Endodermal cell (in vitro differentiated cells): Measurements from ENCODE around the gene TSPAN17. TPM values are rescaled to one million over a fixed set of nuclear protein-coding genes. Genes with fewer than 3 reads are reported as not detected.

Experiments used
- DNase-seq: peaks from one replicate; pipeline ENCODE4 v3.0.0-alpha.2; 2017
- H3K27ac ChIP-seq: 2 replicates; pipeline ENCODE4 v1.5.1; 2013; ENCODE audit warnings: mild to moderate bottlenecking, low read depth, low read length, moderate library complexity
- H3K27me3 ChIP-seq: 2 replicates; pipeline ENCODE4 v1.6.1; 2013; ENCODE audit warnings: mild to moderate bottlenecking, low read length, moderate library complexity; ENCODE audit not compliant: insufficient read depth, control insufficient read depth, poor library complexity, severe bottlenecking
- H3K36me3 ChIP-seq: 2 replicates; pipeline ENCODE4 v1.7.0; 2013; ENCODE audit warnings: mild to moderate bottlenecking, low read length, moderate library complexity; ENCODE audit not compliant: control insufficient read depth, insufficient read depth
- H3K4me1 ChIP-seq: one replicate; pipeline ENCODE4 v1.7.0; 2013; ENCODE audit warnings: low read length; ENCODE audit not compliant: control insufficient read depth, insufficient read depth
- H3K4me3 ChIP-seq: 2 replicates; pipeline ENCODE4 v1.5.1; 2013; ENCODE audit warnings: mild to moderate bottlenecking, low read length, moderate library complexity
- H3K9ac ChIP-seq: 2 replicates; pipeline ENCODE4 v1.6.1; 2013; ENCODE audit warnings: mild to moderate bottlenecking, low read length, moderate library complexity; ENCODE audit not compliant: poor library complexity, severe bottlenecking; ENCODE audit errors: extremely low read depth
- H3K9me3 ChIP-seq: 2 replicates; pipeline ENCODE4 v1.6.1; 2013; ENCODE audit warnings: mild to moderate bottlenecking, low read length, moderate library complexity; ENCODE audit not compliant: control insufficient read depth
- H3K27ac Mint-ChIP-seq: 2 replicates; pipeline ENCODE4 v1.8.0; 2020; ENCODE audit warnings: mixed read lengths
- H3K27me3 Mint-ChIP-seq: 2 replicates; pipeline ENCODE4 v1.8.0; 2021; ENCODE audit warnings: mild to moderate bottlenecking, mixed read lengths; ENCODE audit not compliant: insufficient read depth
- H3K36me3 Mint-ChIP-seq: 2 replicates; pipeline ENCODE4 v1.8.0; 2020; ENCODE audit warnings: low read depth, mixed read lengths
- H3K4me1 Mint-ChIP-seq: 2 replicates; pipeline ENCODE4 v1.8.0; 2020; ENCODE audit warnings: mixed read lengths
- H3K4me3 Mint-ChIP-seq: 2 replicates; pipeline ENCODE4 v1.8.0; 2020; ENCODE audit warnings: mild to moderate bottlenecking, moderate library complexity, mixed read lengths
- H3K9me3 Mint-ChIP-seq: 2 replicates; pipeline ENCODE4 v1.8.0; 2020; ENCODE audit warnings: mild to moderate bottlenecking, mixed read lengths
- CTCF ChIP-seq: fragments of 200-600 bp; sonication (generic); conservative IDR thresholded peaks from 2 replicates; pipeline ENCODE4 v1.5.0; 2021; ENCODE audit warnings: antibody characterized with exemption, mild to moderate bottlenecking
- WGBS, 2 experiments: methylation state at CpG; one replicate each; pipeline versions ENCODE4 v1.1.5 to v1.1.7; 2013; ENCODE audit warnings: missing lambda C conversion rate in 2 of 2, mixed read lengths in 1 of 2; ENCODE audit not compliant: insufficient coverage in 1 of 2, insufficient read length in 1 of 2; 5-methylcytosine and 5-hydroxymethylcytosine counted together
- total RNA-seq, 2 donors: library from RNA; stranded (reverse); fragmentation: NEBNext Ultra II Directional in 1 of 2; extraction: Animal tissue kit (Norgen Biotek cat#: 25700) in 1 of 2; gene quantifications; 2 replicates in 1 of 2; 3 replicates in 1 of 2; pipeline ENCODE4 v1.2.1, GENCODE V29; 2021

Gene TSPAN17
- total RNA-seq, 2 donors from 2014 or later: 49.3 to 50.3 TPM

GRCh38 chr5:176673651-176674583 lies 26.6 kb downstream of the TSPAN17 start:
- H3K27ac ChIP-seq: no peak overlapping the region
- Mint-ChIP-seq H3K4me1 (peaks cover 5% of the 10 kb centered on the region), H3K9me3 (no peaks in the 10 kb centered on the region), H3K27ac (peak overlapping the region; percentile 11), H3K27me3 (peaks cover 18% of the 10 kb centered on the region), H3K36me3 (no peaks in the 10 kb centered on the region), H3K4me3 (no peak overlapping the region)
- no peak overlapping the region for H3K9ac ChIP-seq
- peaks cover 4% of the 10 kb centered on the region for H3K27me3 ChIP-seq
- H3K36me3 ChIP-seq: no peaks in the 10 kb centered on the region
- 94 to 97% methylated on average over 12 to 18 of the region's 18 CpGs for WGBS, 2 experiments
- no peaks in the 10 kb centered on the region for H3K9me3 ChIP-seq
- H3K4me3 ChIP-seq: no peak overlapping the region
- no peaks in the 10 kb centered on the region for H3K4me1 ChIP-seq
- DNase-seq: no peak
- no peak for TF ChIP-seq CTCF

- H3K9ac ChIP-seq: no peak overlapping the region
- no peaks in the 10 kb centered on the region for H3K36me3 Mint-ChIP-seq
- peaks cover 5% of the 10 kb centered on the region for H3K4me1 Mint-ChIP-seq
- no peak for TF ChIP-seq CTCF
- H3K36me3 ChIP-seq: no peaks in the 10 kb centered on the region
- 86 to 87% methylated on average over 17 of the region's 17 CpGs for WGBS, 2 experiments
- no peak overlapping the region for H3K4me3 Mint-ChIP-seq
- H3K9me3 Mint-ChIP-seq: no peaks in the 10 kb centered on the region
- H3K27ac ChIP-seq: no peak overlapping the region
- H3K9me3 ChIP-seq: no peaks in the 10 kb centered on the region
- H3K27me3 Mint-ChIP-seq: peaks cover 25% of the 10 kb centered on the region
- no peaks in the 10 kb centered on the region for H3K27me3 ChIP-seq
- no peak overlapping the region for H3K4me3 ChIP-seq
- DNase-seq: no peak
- no peak overlapping the region for H3K27ac Mint-ChIP-seq
- no peaks in the 10 kb centered on the region for H3K4me1 ChIP-seq
Measured at GRCh38 chr5:176674799-176675198, 27.5 kb downstream of the TSPAN17 start.

GRCh38 chr5:176675676-176676360 lies 28.5 kb downstream of the TSPAN17 start:
- no peak overlapping the region for H3K27ac ChIP-seq
- DNase-seq: peak; percentile 92

More at GRCh38 chr5:176675676-176676360, 28.5 kb downstream of the TSPAN17 start:
- no peaks in the 10 kb centered on the region for H3K9me3 ChIP-seq
- Mint-ChIP-seq H3K27me3 (peaks cover 32% of the 10 kb centered on the region), H3K27ac (peak overlapping the region; percentile 50), H3K4me3 (no peak overlapping the region), H3K9me3 (no peaks in the 10 kb centered on the region), H3K36me3 (no peaks in the 10 kb centered on the region), H3K4me1 (peaks cover 5% of the 10 kb centered on the region)
- 83 to 85% methylated on average over 7 to 19 of the region's 19 CpGs for WGBS, 2 experiments
- H3K9ac ChIP-seq: no peak overlapping the region
- H3K36me3 ChIP-seq: no peaks in the 10 kb centered on the region
- no peak overlapping the region for H3K4me3 ChIP-seq
- no peaks in the 10 kb centered on the region for H3K4me1 ChIP-seq
- TF ChIP-seq CTCF: peak; percentile 87
- H3K27me3 ChIP-seq: no peaks in the 10 kb centered on the region
